Measurements from ENCODE around the gene LCT. TPM values are rescaled to one million over a fixed set of nuclear protein-coding genes. Genes with fewer than 3 reads are reported as not detected.
"Not testable (repeated sequence)": the region's sequence is repeated elsewhere in the genome, so short reads cannot be mapped to it uniquely, and the experiment has no call there.

LCT gene
- total RNA-seq, 2 donors from 2014 or later, result 0.57 TPM; not detected in 1

DNA sequence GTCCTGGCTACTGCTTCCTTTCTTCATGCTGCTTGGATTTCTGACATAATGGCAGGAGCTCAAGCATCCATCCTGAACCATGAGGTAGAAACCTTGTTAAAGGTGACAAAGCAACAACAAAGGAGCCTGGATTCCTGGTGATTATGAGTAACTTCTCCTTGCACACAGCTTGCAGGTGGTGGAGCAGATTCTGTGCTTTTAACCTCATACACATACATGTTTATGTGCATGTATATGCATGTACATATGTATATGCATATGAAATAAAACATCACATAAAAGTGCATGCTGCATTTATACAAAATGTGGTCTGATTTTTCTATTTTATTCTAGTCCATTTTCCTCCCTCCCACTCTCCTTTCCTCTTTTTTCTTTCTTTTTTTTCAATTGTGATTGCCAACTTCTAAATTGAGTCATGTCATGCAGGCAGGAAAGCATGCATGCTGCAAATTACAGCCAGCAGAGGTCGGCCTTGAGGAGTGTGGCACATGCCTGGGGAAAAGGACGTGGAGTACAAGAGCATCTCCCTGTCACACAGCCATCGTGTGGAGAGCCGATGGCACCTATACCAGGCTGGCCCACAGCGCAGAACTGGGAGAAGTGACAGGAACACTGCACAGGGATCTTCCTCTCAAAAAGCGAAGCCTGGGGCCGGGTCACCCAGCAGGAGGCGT is 17.9 kb downstream of the LCT start:
- no peaks in the 10 kb centered on the region for H3K4me1 ChIP-seq (replicated peaks)
- no peaks in the 10 kb centered on the region for H3K27me3 ChIP-seq (replicated peaks; ENCODE audit: insufficient read depth)
- H3K9me3 ChIP-seq, result no peaks in the 10 kb centered on the region
- WGBS, result 77% methylated on average over 8 of the region's 8 CpGs
- intact Hi-C loops (cut with DNase I), result no loop called here
- H3K36me3 ChIP-seq, result no peaks in the 10 kb centered on the region
- no peak overlapping the region for H3K4me3 ChIP-seq
- no peak overlapping the region for H3K27ac ChIP-seq
- no peak for TF ChIP-seq POLR2AphosphoS5 (IDR thresholded peaks at IDR 0.05)
- TF ChIP-seq, protein P1, sequence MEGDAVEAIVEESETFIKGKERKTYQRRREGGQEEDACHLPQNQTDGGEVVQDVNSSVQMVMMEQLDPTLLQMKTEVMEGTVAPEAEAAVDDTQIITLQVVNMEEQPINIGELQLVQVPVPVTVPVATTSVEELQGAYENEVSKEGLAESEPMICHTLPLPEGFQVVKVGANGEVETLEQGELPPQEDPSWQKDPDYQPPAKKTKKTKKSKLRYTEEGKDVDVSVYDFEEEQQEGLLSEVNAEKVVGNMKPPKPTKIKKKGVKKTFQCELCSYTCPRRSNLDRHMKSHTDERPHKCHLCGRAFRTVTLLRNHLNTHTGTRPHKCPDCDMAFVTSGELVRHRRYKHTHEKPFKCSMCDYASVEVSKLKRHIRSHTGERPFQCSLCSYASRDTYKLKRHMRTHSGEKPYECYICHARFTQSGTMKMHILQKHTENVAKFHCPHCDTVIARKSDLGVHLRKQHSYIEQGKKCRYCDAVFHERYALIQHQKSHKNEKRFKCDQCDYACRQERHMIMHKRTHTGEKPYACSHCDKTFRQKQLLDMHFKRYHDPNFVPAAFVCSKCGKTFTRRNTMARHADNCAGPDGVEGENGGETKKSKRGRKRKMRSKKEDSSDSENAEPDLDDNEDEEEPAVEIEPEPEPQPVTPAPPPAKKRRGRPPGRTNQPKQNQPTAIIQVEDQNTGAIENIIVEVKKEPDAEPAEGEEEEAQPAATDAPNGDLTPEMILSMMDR (IDR thresholded peaks at IDR 0.05), result no peak
- no peak for TF ChIP-seq POLR2A (IDR thresholded peaks at IDR 0.05)
- DNase-seq (ENCODE audit: low spot score), result no peak

DNA sequence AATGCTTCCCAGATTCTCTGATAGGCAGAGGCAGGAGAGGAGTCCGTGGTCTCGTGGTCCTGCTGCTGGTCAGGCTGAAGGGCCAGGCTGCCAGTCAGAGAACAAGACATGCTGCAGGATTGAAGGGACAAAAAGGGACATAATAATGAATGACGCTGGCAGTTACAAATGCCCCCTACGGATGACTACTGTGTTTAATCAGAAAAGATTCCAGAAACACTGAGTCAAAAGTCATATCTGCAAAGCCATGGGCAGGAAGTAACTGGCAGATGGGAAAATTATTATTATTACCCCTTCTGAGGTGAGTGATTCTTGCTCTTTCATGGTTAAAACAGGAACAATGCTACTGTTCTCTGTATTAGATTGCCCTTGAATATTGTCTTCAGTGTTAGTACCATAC is 19.0 kb downstream of the LCT start:
- WGBS, result 73% methylated on average over 4 of the region's 4 CpGs
- no peak for DNase-seq (ENCODE audit: low spot score)
- intact Hi-C loops (cut with DNase I), result no loop called here
- no peaks in the 10 kb centered on the region for H3K27me3 ChIP-seq (replicated peaks; ENCODE audit: insufficient read depth)
- no peak overlapping the region for H3K4me3 ChIP-seq
- no peaks in the 10 kb centered on the region for H3K9me3 ChIP-seq
- no peak overlapping the region for H3K27ac ChIP-seq
- TF ChIP-seq, protein P1 (IDR thresholded peaks at IDR 0.05), result no peak
- TF ChIP-seq POLR2A (IDR thresholded peaks at IDR 0.05), result no peak
- TF ChIP-seq POLR2AphosphoS5 (IDR thresholded peaks at IDR 0.05), result no peak
- H3K4me1 ChIP-seq (replicated peaks), result no peaks in the 10 kb centered on the region
- H3K36me3 ChIP-seq, result no peaks in the 10 kb centered on the region

DNA sequence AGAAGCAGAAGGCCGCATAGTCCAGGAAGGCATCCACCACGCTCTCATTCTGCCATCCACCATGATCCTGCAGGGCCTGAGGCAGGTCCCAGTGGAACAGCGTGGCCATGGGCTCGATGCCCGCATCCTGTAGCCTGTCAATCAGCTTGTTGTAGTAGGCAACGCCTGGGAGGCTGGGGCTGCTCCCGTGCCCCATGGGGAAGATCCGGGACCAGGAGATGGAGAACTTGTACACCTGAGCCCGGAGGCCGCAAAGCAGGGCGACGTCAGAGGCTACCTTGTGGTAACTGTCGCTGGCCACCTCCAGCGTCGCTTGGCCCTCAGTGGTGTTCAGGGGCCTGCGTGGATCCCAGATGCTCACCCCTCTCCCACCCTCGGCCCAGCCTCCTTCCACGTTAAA is 19.5 kb downstream of the LCT start:
- Histone ChIP-seq H3K4me1 (replicated peaks) (no peaks in the 10 kb centered on the region), H3K9me3 (no peaks in the 10 kb centered on the region), H3K4me3 (no peak overlapping the region), H3K27me3 (replicated peaks; ENCODE audit: insufficient read depth) (no peaks in the 10 kb centered on the region), H3K27ac (no peak overlapping the region), H3K36me3 (no peaks in the 10 kb centered on the region)
- intact Hi-C loops (cut with DNase I), result no loop called here
- DNase-seq (ENCODE audit: low spot score), result no peak
- TF ChIP-seq, protein P1 (IDR thresholded peaks at IDR 0.05), result no peak
- TF ChIP-seq POLR2A (IDR thresholded peaks at IDR 0.05) (no peak), POLR2AphosphoS5 (IDR thresholded peaks at IDR 0.05) (no peak)
- WGBS, result 87% methylated on average over 17 of the region's 18 CpGs

DNA sequence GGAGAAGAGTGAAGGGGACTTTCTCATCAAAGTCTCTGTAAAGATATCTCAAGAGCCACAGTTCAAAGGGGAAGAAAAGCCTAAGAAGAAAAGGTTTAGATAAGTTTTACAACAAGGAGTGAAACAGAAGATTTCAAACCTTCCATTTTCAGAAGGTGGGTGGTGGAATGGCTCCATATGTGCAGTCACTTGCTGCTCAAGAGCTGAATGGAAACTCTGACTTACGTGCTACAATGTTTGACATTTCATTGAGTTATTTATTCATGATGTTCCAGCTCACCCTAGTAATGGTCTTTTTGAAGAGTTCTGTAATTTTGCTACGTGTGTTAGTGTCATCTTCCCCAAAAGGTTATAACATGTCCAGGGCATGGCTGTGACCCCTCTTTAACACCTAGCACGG is 21.7 kb downstream of the LCT start:
- Histone ChIP-seq H3K4me1 (replicated peaks) (no peaks in the 10 kb centered on the region), H3K36me3 (no peaks in the 10 kb centered on the region), H3K4me3 (no peak overlapping the region), H3K27me3 (replicated peaks; ENCODE audit: insufficient read depth) (no peaks in the 10 kb centered on the region), H3K27ac (no peak overlapping the region), H3K9me3 (no peaks in the 10 kb centered on the region)
- intact Hi-C loops (cut with DNase I), result no loop called here
- TF ChIP-seq POLR2A (IDR thresholded peaks at IDR 0.05), result no peak
- TF ChIP-seq POLR2AphosphoS5 (IDR thresholded peaks at IDR 0.05), result no peak
- TF ChIP-seq, protein P1 (IDR thresholded peaks at IDR 0.05), result no peak
- WGBS, result 74% methylated on average over 3 of the region's 3 CpGs
- DNase-seq (ENCODE audit: low spot score), result no peak

DNA sequence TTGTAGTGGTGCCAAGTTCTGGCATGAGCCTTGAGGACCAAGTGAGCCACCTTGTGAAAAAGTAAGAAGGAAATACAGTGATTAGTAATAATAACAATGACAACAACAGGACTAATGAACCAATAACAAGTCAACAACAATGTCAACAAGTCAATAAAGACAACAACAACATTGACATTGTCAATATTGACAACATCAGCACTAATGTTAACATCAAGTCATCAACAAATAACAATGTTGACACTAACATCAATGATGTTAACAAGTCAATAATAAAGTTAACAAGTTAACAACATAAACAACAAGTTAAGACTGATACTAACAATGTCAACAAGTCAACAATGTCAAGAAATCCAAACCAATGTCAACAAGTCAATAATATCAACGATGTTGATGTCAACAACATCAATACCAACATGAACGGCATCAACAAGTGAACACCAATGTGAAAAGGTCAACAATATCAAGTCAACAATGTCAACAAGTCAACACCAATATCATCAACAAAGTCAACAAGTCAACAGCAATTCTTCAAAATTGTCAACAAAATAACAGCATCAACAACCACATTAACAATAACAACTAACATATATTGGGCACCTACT is 24.0 kb downstream of the LCT start:
- H3K4me3 ChIP-seq, result no peak overlapping the region
- H3K27me3 ChIP-seq (replicated peaks; ENCODE audit: insufficient read depth), result no peaks in the 10 kb centered on the region
- no peaks in the 10 kb centered on the region for H3K36me3 ChIP-seq
- WGBS, result 57% methylated on average over 2 of the region's 2 CpGs
- no peak overlapping the region for H3K27ac ChIP-seq
- no peaks in the 10 kb centered on the region for H3K9me3 ChIP-seq
- no peak for DNase-seq (ENCODE audit: low spot score)
- H3K4me1 ChIP-seq (replicated peaks), result no peaks in the 10 kb centered on the region
- TF ChIP-seq POLR2AphosphoS5 (IDR thresholded peaks at IDR 0.05) (no peak), POLR2A (IDR thresholded peaks at IDR 0.05) (no peak)
- TF ChIP-seq, protein P1 (IDR thresholded peaks at IDR 0.05), result no peak
- intact Hi-C loops (cut with DNase I), result no loop called here

DNA sequence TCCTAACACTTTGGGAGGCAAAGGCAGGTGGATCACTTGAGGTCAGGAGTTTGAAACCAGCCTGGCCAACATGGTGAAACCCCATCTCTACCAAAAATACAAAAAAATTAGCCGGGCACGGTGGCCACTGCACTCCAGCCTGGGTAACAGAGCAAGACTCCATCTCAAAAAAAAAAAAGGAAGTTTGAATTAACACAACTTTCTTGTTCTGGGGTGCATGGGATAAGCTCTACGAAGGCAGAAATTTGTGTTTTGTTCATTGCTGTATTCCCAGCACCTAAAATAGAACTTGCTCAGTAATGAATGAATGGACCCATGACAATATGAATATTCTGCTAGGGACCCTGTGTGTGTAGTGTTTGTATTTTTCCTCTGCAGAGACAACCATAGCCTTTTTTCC is 29.1 kb downstream of the LCT start:
- H3K27me3 ChIP-seq (replicated peaks; ENCODE audit: insufficient read depth); intact Hi-C loops (cut with DNase I); H3K4me1 ChIP-seq (replicated peaks); H3K4me3 ChIP-seq; H3K9me3 ChIP-seq; H3K36me3 ChIP-seq; H3K27ac ChIP-seq; DNase-seq (ENCODE audit: low spot score): not testable (repeated sequence)
- 93% methylated on average over 3 of the region's 3 CpGs for WGBS
